Measurements from ENCODE around the gene CDH23. TPM values are rescaled to one million over a fixed set of nuclear protein-coding genes. Genes with fewer than 3 reads are reported as not detected.

CDH23 gene
- total and polyA plus RNA-seq, 2 donors (not counting 1 experiment from before 2014, with no cell fraction given), result 0.01 to 0.17 TPM

GRCh38 chr10:71603754-71604153 lies 207.0 kb downstream of the CDH23 start:
- Histone ChIP-seq H3K4me3 (replicated peaks in 1 of 4; ENCODE audit: control extremely low read depth in 1 of 4, insufficient read depth in 1 of 4, low read depth in 3 of 4, low read length in 4 of 4) (no peak overlapping the region), H3K27ac (ENCODE audit: insufficient read depth, low read length) (no peak overlapping the region)

GRCh38 chr10:71604324-71605018 lies 207.8 kb downstream of the CDH23 start:
- TF ChIP-seq CTCF (conservative IDR thresholded peaks at IDR 0.05 in 1 of 2, IDR thresholded peaks at IDR 0.05 in 1 of 2; ENCODE audit: low read depth in 1 of 2, low read length in 2 of 2) (no peak), EZH2 (IDR thresholded peaks at IDR 0.05; ENCODE audit: low read length, missing control alignments) (no peak)
- DNase-seq (ENCODE audit: low read depth in 2 of 2), result peak in 1 of 2 donors; percentile 16
- H3K36me3 ChIP-seq (ENCODE audit: control insufficient read depth, insufficient read depth, low read length), result no peaks in the 10 kb centered on the region

More at GRCh38 chr10:71603754-71604153, 207.0 kb downstream of the CDH23 start:
- no peaks in the 10 kb centered on the region for H4K20me1 ChIP-seq (ENCODE audit: control insufficient read depth, extremely low read depth, insufficient read depth, low read length)
- no peak overlapping the region for H3K9ac ChIP-seq (ENCODE audit: insufficient read depth, low read length)
- H2AFZ ChIP-seq (ENCODE audit: low read length), result no peak overlapping the region
- H3K9me3 ChIP-seq (ENCODE audit: control insufficient read depth, insufficient read depth, low read depth, low read length), result no peaks in the 10 kb centered on the region
- H3K36me3 ChIP-seq (ENCODE audit: control insufficient read depth, insufficient read depth, low read length), result no peaks in the 10 kb centered on the region
- H3K79me2 ChIP-seq (ENCODE audit: control insufficient read depth, insufficient read depth, low read length), result no peaks in the 10 kb centered on the region
- H3K4me1 ChIP-seq (ENCODE audit: control insufficient read depth, extremely low read depth, insufficient read depth, low read length), result peaks cover 1% of the 10 kb centered on the region
- H3K27me3 ChIP-seq (ENCODE audit: control insufficient read depth, insufficient read depth, low read length), result no peaks in the 10 kb centered on the region
- no peak overlapping the region for H3K4me2 ChIP-seq (ENCODE audit: extremely low read depth, insufficient read depth, low read length)
- TF ChIP-seq EZH2 (IDR thresholded peaks at IDR 0.05; ENCODE audit: low read length, missing control alignments), result no peak
- TF ChIP-seq CTCF (conservative IDR thresholded peaks at IDR 0.05 in 1 of 2, IDR thresholded peaks at IDR 0.05 in 1 of 2; ENCODE audit: low read depth in 1 of 2, low read length in 2 of 2), result no peak
- no peak for DNase-seq (ENCODE audit: low read depth in 2 of 2)

GRCh38 chr10:71605263-71605962 lies 208.7 kb downstream of the CDH23 start:
- no peak overlapping the region for H3K27ac ChIP-seq (ENCODE audit: insufficient read depth, low read length)
- no peaks in the 10 kb centered on the region for H3K27me3 ChIP-seq (ENCODE audit: control insufficient read depth, insufficient read depth, low read length)
- H3K79me2 ChIP-seq (ENCODE audit: control insufficient read depth, insufficient read depth, low read length), result no peaks in the 10 kb centered on the region
- DNase-seq (ENCODE audit: low read depth in 2 of 2), result peak in 1 of 2 donors; percentile 25
- no peak for TF ChIP-seq EZH2 (IDR thresholded peaks at IDR 0.05; ENCODE audit: low read length, missing control alignments)
- H3K36me3 ChIP-seq (ENCODE audit: control insufficient read depth, insufficient read depth, low read length), result no peaks in the 10 kb centered on the region
- H3K9ac ChIP-seq (ENCODE audit: insufficient read depth, low read length), result no peak overlapping the region
- H4K20me1 ChIP-seq (ENCODE audit: control insufficient read depth, extremely low read depth, insufficient read depth, low read length), result no peaks in the 10 kb centered on the region
- no peak overlapping the region for H3K4me2 ChIP-seq (ENCODE audit: extremely low read depth, insufficient read depth, low read length)
- H3K4me1 ChIP-seq (ENCODE audit: control insufficient read depth, extremely low read depth, insufficient read depth, low read length), result no peaks in the 10 kb centered on the region
- no peak overlapping the region for H3K4me3 ChIP-seq (replicated peaks in 1 of 4; ENCODE audit: control extremely low read depth in 1 of 4, insufficient read depth in 1 of 4, low read depth in 3 of 4, low read length in 4 of 4)
- H3K9me3 ChIP-seq (ENCODE audit: control insufficient read depth, insufficient read depth, low read depth, low read length), result no peaks in the 10 kb centered on the region
- H2AFZ ChIP-seq (ENCODE audit: low read length), result no peak overlapping the region

More at GRCh38 chr10:71604324-71605018, 207.8 kb downstream of the CDH23 start:
- Histone ChIP-seq H3K79me2 (ENCODE audit: control insufficient read depth, insufficient read depth, low read length) (no peaks in the 10 kb centered on the region), H2AFZ (ENCODE audit: low read length) (no peak overlapping the region), H3K9ac (ENCODE audit: insufficient read depth, low read length) (no peak overlapping the region), H3K4me3 (replicated peaks in 1 of 4; ENCODE audit: control extremely low read depth in 1 of 4, insufficient read depth in 1 of 4, low read depth in 3 of 4, low read length in 4 of 4) (no peak overlapping the region), H4K20me1 (ENCODE audit: control insufficient read depth, extremely low read depth, insufficient read depth, low read length) (no peaks in the 10 kb centered on the region), H3K4me2 (ENCODE audit: extremely low read depth, insufficient read depth, low read length) (no peak overlapping the region), H3K9me3 (ENCODE audit: control insufficient read depth, insufficient read depth, low read depth, low read length) (no peaks in the 10 kb centered on the region), H3K27ac (ENCODE audit: insufficient read depth, low read length) (no peak overlapping the region), H3K4me1 (ENCODE audit: control insufficient read depth, extremely low read depth, insufficient read depth, low read length) (no peaks in the 10 kb centered on the region), H3K27me3 (ENCODE audit: control insufficient read depth, insufficient read depth, low read length) (no peaks in the 10 kb centered on the region)

Data from fibroblast of lung (primary cell).